Lower leg skin (tissue), 3 donors: ENCODE results near the gene PPM1L.

Source experiments
- CTCF ChIP-seq, 3 donors: fragments of 450-650 bp; IDR thresholded peaks; one replicate each; pipeline ENCODE4 v1.5.1; 2016; ENCODE audit warnings: antibody characterized with exemption in 3 of 3, mild to moderate bottlenecking in 3 of 3, moderate library complexity in 2 of 3
- POLR2A ChIP-seq, 2 donors: fragments of 450-650 bp; IDR thresholded peaks; one replicate each; pipeline ENCODE4 v1.6.1; 2016 to 2017; ENCODE audit warnings: antibody characterized with exemption in 2 of 2, mild to moderate bottlenecking in 1 of 2, moderate library complexity in 1 of 2

GRCh38 chr3:160990446-160990845 lies 234.4 kb downstream of the PPM1L start:
- TF ChIP-seq CTCF (IDR thresholded peaks at IDR 0.05) = no peak
- no peak for TF ChIP-seq POLR2A (IDR thresholded peaks at IDR 0.05)
